Liver (tissue), 9 donors: Measurements from ENCODE around the gene DLGAP5. TPM values are rescaled to one million over a fixed set of nuclear protein-coding genes. Genes with fewer than 3 reads are reported as not detected.

Experiments used
- DNase-seq: peaks from one replicate; pipeline ENCODE4 v3.0.0-alpha.2; 2017; ENCODE audit warnings: low spot score
- H3K27ac ChIP-seq, 2 donors: one replicate each; pipeline ENCODE4 v1.7.0; 2013; ENCODE audit warnings: inconsistent platforms in 2 of 2, low read length in 2 of 2, control low read depth in 1 of 2, low read depth in 1 of 2, mild to moderate bottlenecking in 1 of 2
- H3K27me3 ChIP-seq, 4 donors: one replicate each; pipeline versions ENCODE4 v1.6.1 to v1.7.0; 2013; ENCODE audit warnings: low read length in 3 of 4, inconsistent platforms in 1 of 4, mild to moderate bottlenecking in 1 of 4, moderate library complexity in 1 of 4; ENCODE audit not compliant: control insufficient read depth in 4 of 4, insufficient read depth in 4 of 4
- H3K36me3 ChIP-seq, 4 donors: one replicate each; pipeline versions ENCODE4 v1.6.1 to v1.7.0; 2013; ENCODE audit warnings: low read length in 3 of 4, mild to moderate bottlenecking in 3 of 4, low read depth in 1 of 4, moderate library complexity in 1 of 4; ENCODE audit not compliant: control insufficient read depth in 4 of 4, insufficient read depth in 3 of 4
- H3K4me1 ChIP-seq, 4 donors: one replicate each; pipeline versions ENCODE4 v1.6.1 to v1.7.0; 2013; ENCODE audit warnings: low read length in 3 of 4, mild to moderate bottlenecking in 3 of 4, moderate library complexity in 1 of 4; ENCODE audit not compliant: control insufficient read depth in 4 of 4, insufficient read depth in 4 of 4
- H3K4me3 ChIP-seq, 3 donors: one replicate each; pipeline versions ENCODE4 v1.6.1 to v1.7.0; 2013; ENCODE audit warnings: low read length in 3 of 3, control low read depth in 1 of 3, low read depth in 1 of 3, mild to moderate bottlenecking in 1 of 3
- H3K9ac ChIP-seq, 2 donors: one replicate each; pipeline ENCODE4 v1.7.0; 2013; ENCODE audit warnings: low read length in 2 of 2, mild to moderate bottlenecking in 2 of 2, moderate library complexity in 2 of 2, control low read depth in 1 of 2, low read depth in 1 of 2
- H3K9me3 ChIP-seq, 4 donors: one replicate each; pipeline versions ENCODE4 v1.6.1 to v1.7.0; 2013; ENCODE audit warnings: low read length in 3 of 4; ENCODE audit not compliant: control insufficient read depth in 4 of 4
- EGR1 ChIP-seq, 2 donors: IDR thresholded peaks; 2 replicates each; pipeline ENCODE4 v1.6.1; 2016 to 2018; ENCODE audit warnings: antibody characterized with exemption in 2 of 2, low read depth in 2 of 2
- FOXA2 ChIP-seq: IDR thresholded peaks from 2 replicates; pipeline ENCODE4 v1.6.1; 2016; ENCODE audit warnings: antibody characterized with exemption
- GABPA ChIP-seq, 2 donors: IDR thresholded peaks in 1 of 2; conservative IDR thresholded peaks in 1 of 2; 2 replicates each; pipeline ENCODE4 v1.6.1; 2016; ENCODE audit warnings: antibody characterized with exemption in 2 of 2, mild to moderate bottlenecking in 1 of 2, moderate library complexity in 1 of 2
- HNF4A ChIP-seq, 2 donors: conservative IDR thresholded peaks; 2 replicates each; pipeline ENCODE4 v1.6.1; 2016; ENCODE audit warnings: antibody characterized with exemption in 2 of 2, mild to moderate bottlenecking in 2 of 2
- HNF4G ChIP-seq: IDR thresholded peaks from 2 replicates; pipeline ENCODE4 v1.6.1; 2016; ENCODE audit warnings: antibody characterized with exemption
- RAD21 ChIP-seq, 2 donors: IDR thresholded peaks; 2 replicates each; pipeline ENCODE4 v1.6.1; 2016; ENCODE audit warnings: antibody characterized with exemption in 2 of 2, mild to moderate bottlenecking in 2 of 2
- REST ChIP-seq: IDR thresholded peaks from 2 replicates; pipeline ENCODE4 v1.6.1; 2016; ENCODE audit warnings: antibody characterized with exemption, mild to moderate bottlenecking
- RXRA ChIP-seq, 2 donors: IDR thresholded peaks; 2 replicates each; pipeline ENCODE4 v1.6.1; 2017 to 2018; ENCODE audit warnings: antibody characterized with exemption in 2 of 2, mild to moderate bottlenecking in 1 of 2
- SP1 ChIP-seq: IDR thresholded peaks from 2 replicates; pipeline ENCODE4 v1.6.1; 2018; ENCODE audit warnings: antibody characterized with exemption, mild to moderate bottlenecking
- TAF1 ChIP-seq: conservative IDR thresholded peaks from 2 replicates; pipeline ENCODE4 v1.6.1; 2016; ENCODE audit warnings: antibody characterized with exemption, mild to moderate bottlenecking
- ZBTB33 ChIP-seq: IDR thresholded peaks from 2 replicates; pipeline ENCODE4 v1.6.1; 2016; ENCODE audit warnings: antibody characterized with exemption
- WGBS: extraction: QIAGEN DNeasy Blood & Tissue Kit; methylation state at CpG from one replicate; pipeline ENCODE4 v1.1.7; 2013; 5-methylcytosine and 5-hydroxymethylcytosine counted together
- polyA plus RNA-seq, 2 donors: library from polyadenylated mRNA; stranded (reverse) in 1 of 2; unstranded in 1 of 2; fragments of 200-250 nt in 1 of 2; fragments of >200 nt in 1 of 2; fragmentation: Nextera tagmentation in 1 of 2; extraction: Ambion mirVana in 1 of 2; gene quantifications; one replicate each; pipeline versions ENCODE4 v1.2.1 to v1.2.3, GENCODE V29; 2013 to 2015
- total RNA-seq, 2 donors: library from RNA; depleted of rRNA; stranded (reverse); fragments of >200 nt; gene quantifications; one replicate each; pipeline ENCODE4 v1.2.3, GENCODE V29; 2014
- TF ChIP-seq, protein P1 (sequence below): fragments of 150-350 bp; IDR thresholded peaks from 2 replicates; pipeline ENCODE4 v1.5.1; 2017; ENCODE audit warnings: improper control_type of control experiment, low read depth, low read length; ENCODE audit not compliant: missing input control
- donor health status: healthy.
- donor health status: healthy.
- donor health status: healthy.
- donor health status: healthy.
- donor health status: healthy.

Gene DLGAP5
- total and polyA plus RNA-seq, 4 donors: under 0.01 to 42.5 (median 0.70) TPM

- TF ChIP-seq HNF4A (conservative IDR thresholded peaks at IDR 0.05) (no peak), REST (no peak), SP1 (no peak), FOXA2 (no peak), HNF4G (no peak)
- TF ChIP-seq, protein P1, sequence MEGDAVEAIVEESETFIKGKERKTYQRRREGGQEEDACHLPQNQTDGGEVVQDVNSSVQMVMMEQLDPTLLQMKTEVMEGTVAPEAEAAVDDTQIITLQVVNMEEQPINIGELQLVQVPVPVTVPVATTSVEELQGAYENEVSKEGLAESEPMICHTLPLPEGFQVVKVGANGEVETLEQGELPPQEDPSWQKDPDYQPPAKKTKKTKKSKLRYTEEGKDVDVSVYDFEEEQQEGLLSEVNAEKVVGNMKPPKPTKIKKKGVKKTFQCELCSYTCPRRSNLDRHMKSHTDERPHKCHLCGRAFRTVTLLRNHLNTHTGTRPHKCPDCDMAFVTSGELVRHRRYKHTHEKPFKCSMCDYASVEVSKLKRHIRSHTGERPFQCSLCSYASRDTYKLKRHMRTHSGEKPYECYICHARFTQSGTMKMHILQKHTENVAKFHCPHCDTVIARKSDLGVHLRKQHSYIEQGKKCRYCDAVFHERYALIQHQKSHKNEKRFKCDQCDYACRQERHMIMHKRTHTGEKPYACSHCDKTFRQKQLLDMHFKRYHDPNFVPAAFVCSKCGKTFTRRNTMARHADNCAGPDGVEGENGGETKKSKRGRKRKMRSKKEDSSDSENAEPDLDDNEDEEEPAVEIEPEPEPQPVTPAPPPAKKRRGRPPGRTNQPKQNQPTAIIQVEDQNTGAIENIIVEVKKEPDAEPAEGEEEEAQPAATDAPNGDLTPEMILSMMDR: no peak
- Histone ChIP-seq H3K9me3 (no peaks in the 10 kb centered on the region), H3K27me3 (peaks cover 0 to 4% (median 0%) of the 10 kb centered on the region in 4 donors), H3K36me3 (no peaks in the 10 kb centered on the region), H3K4me1 (no peaks in the 10 kb centered on the region), H3K4me3 (no peak overlapping the region), H3K9ac (no peak overlapping the region), H3K27ac (no peak overlapping the region)
- WGBS: 85% methylated on average over 12 of the region's 12 CpGs
- no peak for DNase-seq
Measured at GRCh38 chr14:55238019-55238680, 46.8 kb upstream of the DLGAP5 start.

DNA sequence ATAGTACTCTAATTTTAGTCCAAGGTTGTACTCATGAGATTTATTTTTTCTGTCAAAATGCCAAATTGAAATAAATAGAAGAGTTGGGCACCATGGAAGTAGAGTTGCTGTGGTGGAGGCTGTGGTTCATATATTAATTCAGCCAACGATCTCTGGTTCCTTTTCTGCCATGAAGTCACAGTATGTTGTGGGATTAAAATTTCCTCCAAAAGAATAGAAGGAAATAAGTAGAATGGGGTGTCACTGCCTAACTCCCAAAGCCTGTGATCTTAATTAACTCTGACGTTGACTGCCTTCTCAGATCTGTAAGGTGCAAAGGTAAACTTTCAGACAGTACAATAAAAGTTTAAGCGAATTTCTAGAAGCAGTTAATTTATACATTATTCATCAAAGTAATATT lies 42.2 kb upstream of the DLGAP5 start:
- WGBS: 54% methylated on average over 3 of the region's 3 CpGs
- Histone ChIP-seq H3K9ac (no peak overlapping the region), H3K27me3 (peaks cover 0 to 2% (median 0%) of the 10 kb centered on the region in 4 donors), H3K4me3 (no peak overlapping the region), H3K27ac (no peak overlapping the region), H3K9me3 (no peaks in the 10 kb centered on the region), H3K36me3 (no peaks in the 10 kb centered on the region), H3K4me1 (no peaks in the 10 kb centered on the region)
- TF ChIP-seq RAD21 (IDR thresholded peaks at IDR 0.05): no peak
- no peak for TF ChIP-seq RXRA (IDR thresholded peaks at IDR 0.05)
- TF ChIP-seq TAF1: no peak
- no peak for TF ChIP-seq GABPA (IDR thresholded peaks at IDR 0.05 in 1 of 2, conservative IDR thresholded peaks at IDR 0.05 in 1 of 2)
- TF ChIP-seq EGR1 (IDR thresholded peaks at IDR 0.05; ENCODE audit: low read depth in 2 of 2): no peak
- TF ChIP-seq, protein P1: no peak
- no peak for TF ChIP-seq ZBTB33
- no peak for DNase-seq
